ENCODE results near the gene SMC3.

SMC3 gene

DNA sequence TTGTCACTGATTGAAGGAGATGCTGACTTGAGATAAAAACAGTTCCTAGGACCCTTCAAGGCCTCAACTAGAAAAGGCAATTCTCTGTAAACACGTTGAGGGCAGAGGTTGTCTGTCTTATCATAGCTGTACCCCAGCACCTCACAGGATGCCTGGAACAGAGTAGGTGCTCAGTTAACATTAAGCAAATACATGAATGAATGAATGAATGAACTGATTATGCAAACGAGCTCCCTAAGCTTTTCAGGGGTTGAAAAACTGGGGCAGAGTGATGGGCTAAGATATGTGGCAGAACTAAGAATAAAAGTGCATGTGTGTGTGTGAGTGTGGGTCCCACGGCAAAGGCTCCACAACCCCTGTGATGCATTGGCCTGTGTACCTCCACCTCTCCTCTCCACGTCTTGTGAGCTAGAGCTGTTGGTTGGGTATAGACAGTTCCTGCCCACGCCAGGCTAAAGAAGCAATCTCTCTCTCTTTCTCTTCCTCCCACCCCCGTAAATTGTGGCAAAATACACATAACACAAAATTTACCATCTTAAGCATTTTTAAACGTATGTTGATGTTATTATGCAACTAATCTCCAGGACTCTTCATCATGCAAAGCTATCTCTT is 20.9 kb upstream of the SMC3 start:
- no peak overlapping the region for H2AFZ ChIP-seq (ENCODE audit: low read depth, low read length, severe bottlenecking)
- no peaks in the 10 kb centered on the region for H3K27me3 ChIP-seq (ENCODE audit: low read length)
- no peaks in the 10 kb centered on the region for H3K36me3 ChIP-seq (ENCODE audit: low read length)
- H3F3A ChIP-seq (ENCODE audit: insufficient read depth): no peaks in the 10 kb centered on the region
- no peaks in the 10 kb centered on the region for H4K20me1 ChIP-seq (ENCODE audit: low read depth, low read length)
- no peak overlapping the region for H3K4me3 ChIP-seq (ENCODE audit: insufficient read depth, low read length, poor library complexity, severe bottlenecking)
- no peaks in the 10 kb centered on the region for H3K9me3 ChIP-seq (ENCODE audit: insufficient read depth, low read length)
- no peak overlapping the region for H3K4me2 ChIP-seq (ENCODE audit: low read depth, low read length, poor library complexity, severe bottlenecking)
- H3K9me2 ChIP-seq (replicated peaks; ENCODE audit: insufficient read depth, low read length): no peaks in the 10 kb centered on the region
- no peak for TF ChIP-seq EZH2phosphoT487 (conservative IDR thresholded peaks at IDR 0.05; ENCODE audit: low read length)
- TF ChIP-seq, protein P1, sequence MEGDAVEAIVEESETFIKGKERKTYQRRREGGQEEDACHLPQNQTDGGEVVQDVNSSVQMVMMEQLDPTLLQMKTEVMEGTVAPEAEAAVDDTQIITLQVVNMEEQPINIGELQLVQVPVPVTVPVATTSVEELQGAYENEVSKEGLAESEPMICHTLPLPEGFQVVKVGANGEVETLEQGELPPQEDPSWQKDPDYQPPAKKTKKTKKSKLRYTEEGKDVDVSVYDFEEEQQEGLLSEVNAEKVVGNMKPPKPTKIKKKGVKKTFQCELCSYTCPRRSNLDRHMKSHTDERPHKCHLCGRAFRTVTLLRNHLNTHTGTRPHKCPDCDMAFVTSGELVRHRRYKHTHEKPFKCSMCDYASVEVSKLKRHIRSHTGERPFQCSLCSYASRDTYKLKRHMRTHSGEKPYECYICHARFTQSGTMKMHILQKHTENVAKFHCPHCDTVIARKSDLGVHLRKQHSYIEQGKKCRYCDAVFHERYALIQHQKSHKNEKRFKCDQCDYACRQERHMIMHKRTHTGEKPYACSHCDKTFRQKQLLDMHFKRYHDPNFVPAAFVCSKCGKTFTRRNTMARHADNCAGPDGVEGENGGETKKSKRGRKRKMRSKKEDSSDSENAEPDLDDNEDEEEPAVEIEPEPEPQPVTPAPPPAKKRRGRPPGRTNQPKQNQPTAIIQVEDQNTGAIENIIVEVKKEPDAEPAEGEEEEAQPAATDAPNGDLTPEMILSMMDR (IDR thresholded peaks at IDR 0.05; ENCODE audit: insufficient read depth, low read length, poor library complexity, severe bottlenecking): no peak
- no peak overlapping the region for H3K27ac ChIP-seq (ENCODE audit: low read depth, low read length)
- H3K9ac ChIP-seq (ENCODE audit: low read length): no peak overlapping the region
- H3K79me2 ChIP-seq (ENCODE audit: insufficient read depth, low read length): no peaks in the 10 kb centered on the region

DNA sequence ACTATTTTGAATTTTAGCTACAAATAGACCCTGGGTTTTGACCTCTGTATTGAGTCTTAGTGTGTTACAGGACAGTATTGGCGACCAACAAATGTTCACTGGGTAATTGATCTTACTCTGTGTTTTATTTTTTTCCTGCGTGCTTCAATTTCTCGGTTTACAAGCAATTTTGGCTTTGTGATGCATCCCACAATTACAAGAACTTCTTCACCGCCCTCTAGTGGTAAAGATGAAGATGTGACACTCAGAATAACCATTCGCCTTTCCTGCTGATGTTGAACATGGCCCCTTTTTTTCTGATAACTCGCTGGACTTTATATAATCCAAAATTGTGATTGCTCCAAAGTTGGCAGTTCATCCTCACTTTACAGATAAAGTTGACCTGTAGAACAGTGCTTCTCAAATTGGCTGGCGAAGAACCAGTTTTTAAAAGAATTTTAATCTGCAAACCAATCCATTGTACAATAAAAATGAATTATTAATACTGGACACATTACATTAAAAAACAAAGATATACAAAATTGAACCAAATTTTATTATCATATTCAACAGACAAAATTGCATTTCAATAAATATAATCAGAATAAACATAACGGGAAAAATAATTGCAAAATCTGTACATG is 20.2 kb upstream of the SMC3 start:
- H3K79me2 ChIP-seq (ENCODE audit: insufficient read depth, low read length): no peaks in the 10 kb centered on the region
- no peaks in the 10 kb centered on the region for H3K36me3 ChIP-seq (ENCODE audit: low read length)
- H3K9ac ChIP-seq (ENCODE audit: low read length): no peak overlapping the region
- no peaks in the 10 kb centered on the region for H3K9me3 ChIP-seq (ENCODE audit: insufficient read depth, low read length)
- no peaks in the 10 kb centered on the region for H3F3A ChIP-seq (ENCODE audit: insufficient read depth)
- H3K9me2 ChIP-seq (replicated peaks; ENCODE audit: insufficient read depth, low read length): no peaks in the 10 kb centered on the region
- no peak overlapping the region for H3K4me3 ChIP-seq (ENCODE audit: insufficient read depth, low read length, poor library complexity, severe bottlenecking)
- H3K27ac ChIP-seq (ENCODE audit: low read depth, low read length): no peak overlapping the region
- no peaks in the 10 kb centered on the region for H3K27me3 ChIP-seq (ENCODE audit: low read length)
- TF ChIP-seq EZH2phosphoT487 (conservative IDR thresholded peaks at IDR 0.05; ENCODE audit: low read length): no peak
- TF ChIP-seq, protein P1 (IDR thresholded peaks at IDR 0.05; ENCODE audit: insufficient read depth, low read length, poor library complexity, severe bottlenecking): peak; percentile 77
- H4K20me1 ChIP-seq (ENCODE audit: low read depth, low read length): no peaks in the 10 kb centered on the region
- no peak overlapping the region for H3K4me2 ChIP-seq (ENCODE audit: low read depth, low read length, poor library complexity, severe bottlenecking)
- no peak overlapping the region for H2AFZ ChIP-seq (ENCODE audit: low read depth, low read length, severe bottlenecking)

DNA sequence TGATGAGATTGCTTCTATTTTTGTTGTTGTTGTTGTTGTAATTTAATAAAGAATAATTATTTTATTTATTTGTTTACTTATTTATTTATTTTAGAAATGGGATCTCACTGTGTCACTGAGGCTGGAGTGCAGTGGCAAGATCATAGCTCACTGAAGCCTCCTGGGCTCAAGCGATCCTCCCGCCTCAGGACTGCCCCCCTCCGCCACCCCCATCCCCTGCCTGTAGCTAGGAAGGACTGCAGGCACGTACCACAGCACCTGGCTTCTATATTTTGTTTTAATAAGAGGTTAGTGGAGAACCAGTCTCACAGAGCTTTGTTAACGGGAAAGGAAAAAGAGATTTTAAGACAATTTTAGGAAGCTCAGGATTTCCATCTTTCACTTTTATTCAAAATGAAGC is 19.5 kb upstream of the SMC3 start:
- Histone ChIP-seq H3K9me3 (ENCODE audit: insufficient read depth, low read length) (no peaks in the 10 kb centered on the region), H3K4me3 (ENCODE audit: insufficient read depth, low read length, poor library complexity, severe bottlenecking) (no peak overlapping the region), H3K79me2 (ENCODE audit: insufficient read depth, low read length) (no peaks in the 10 kb centered on the region), H3K27ac (ENCODE audit: low read depth, low read length) (no peak overlapping the region), H4K20me1 (ENCODE audit: low read depth, low read length) (no peaks in the 10 kb centered on the region), H3K27me3 (ENCODE audit: low read length) (no peaks in the 10 kb centered on the region), H3K9ac (ENCODE audit: low read length) (no peak overlapping the region), H2AFZ (ENCODE audit: low read depth, low read length, severe bottlenecking) (no peak overlapping the region), H3K9me2 (replicated peaks; ENCODE audit: insufficient read depth, low read length) (no peaks in the 10 kb centered on the region), H3F3A (ENCODE audit: insufficient read depth) (no peaks in the 10 kb centered on the region), H3K36me3 (ENCODE audit: low read length) (no peaks in the 10 kb centered on the region), H3K4me2 (ENCODE audit: low read depth, low read length, poor library complexity, severe bottlenecking) (no peak overlapping the region)
- no peak for TF ChIP-seq EZH2phosphoT487 (conservative IDR thresholded peaks at IDR 0.05; ENCODE audit: low read length)
- TF ChIP-seq, protein P1 (IDR thresholded peaks at IDR 0.05; ENCODE audit: insufficient read depth, low read length, poor library complexity, severe bottlenecking): no peak

Measured in SU-DHL-6 (cell line).